H1 (cell line): Measurements from ENCODE around the gene ZSCAN25. TPM values are rescaled to one million over a fixed set of nuclear protein-coding genes. Genes with fewer than 3 reads are reported as not detected.

Experiments
- CTCF ChIA-PET: fragments of 300-600 bp; sonication (Branson Sonifier 250); formaldehyde crosslinking; loops from one replicate; lab custom pipeline; 2021; ENCODE audit not compliant: partially characterized antibody; lab: Charles Lee
- POLR2A ChIA-PET: fragments of 300-600 bp; sonication (Branson Sonifier 250); formaldehyde crosslinking; loops from one replicate; lab custom pipeline; 2021; ENCODE audit warnings: inconsistent platforms; ENCODE audit not compliant: partially characterized antibody; lab: Charles Lee
- DNase-seq, 2 experiments: peaks; one replicate each; pipeline versions ENCODE4 v3.0.0 to v3.0.0-alpha.2; 2010 to 2022; ENCODE audit warnings: low spot score in 2 of 2, low read depth in 1 of 2, mixed read lengths in 1 of 2
- FAIRE-seq: peaks from 2 replicates; lab custom pipeline; 2011; peaks lifted over from hg19 to GRCh38; lab: Jason Lieb, UNC
- H2AFZ ChIP-seq: 2 replicates; pipeline ENCODE4 v1.8.1; 2012; ENCODE audit warnings: low read length, inconsistent platforms
- H2AK5ac ChIP-seq: 2 replicates; pipeline ENCODE4 v1.6.1; 2013; ENCODE audit warnings: low read depth, low read length
- H2BK120ac ChIP-seq: replicated peaks from 2 replicates; pipeline ENCODE3; 2013; ENCODE audit warnings: low read depth, low read length, inconsistent platforms
- H2BK12ac ChIP-seq: 2 replicates; pipeline ENCODE4 v1.6.1; 2013; ENCODE audit warnings: low read depth, low read length
- H2BK15ac ChIP-seq: 2 replicates; pipeline ENCODE4 v1.6.1; 2013; ENCODE audit warnings: low read length
- H2BK20ac ChIP-seq: 2 replicates; pipeline ENCODE4 v1.6.1; 2013; ENCODE audit warnings: low read length
- H2BK5ac ChIP-seq: 2 replicates; pipeline ENCODE4 v1.6.1; 2013; ENCODE audit warnings: low read depth, low read length
- H3K14ac ChIP-seq: 2 replicates; pipeline ENCODE4 v1.6.1; 2013; ENCODE audit warnings: inconsistent platforms; ENCODE audit not compliant: insufficient read length
- H3K18ac ChIP-seq: 2 replicates; pipeline ENCODE4 v1.6.1; 2013; ENCODE audit warnings: low read length; ENCODE audit errors: extremely low read depth
- H3K23ac ChIP-seq: 2 replicates; pipeline ENCODE4 v1.6.1; 2013; ENCODE audit warnings: inconsistent platforms; ENCODE audit not compliant: insufficient read length
- H3K23me2 ChIP-seq: 2 replicates; pipeline ENCODE4 v1.6.1; 2013; ENCODE audit warnings: low read depth, low read length
- H3K27ac ChIP-seq: 2 replicates; pipeline ENCODE4 v1.6.1; 2011; ENCODE audit warnings: low read depth, low read length, inconsistent platforms
- H3K27me3 ChIP-seq, 4 experiments: replicated peaks in 1 of 4; 1 replicate in 1 of 4; 2 replicates in 3 of 4; pipeline versions ENCODE4 v1.6.1 to v1.8.1; 2011 to 2013; ENCODE audit warnings: low read length in 3 of 4, mild to moderate bottlenecking in 3 of 4, inconsistent platforms in 2 of 4, mixed read lengths in 2 of 4, moderate library complexity in 1 of 4; ENCODE audit not compliant: control insufficient read depth in 3 of 4, insufficient read depth in 3 of 4; ENCODE audit errors: extremely low read depth in 1 of 4
- H3K36me3 ChIP-seq, 4 experiments: 2 replicates each; pipeline versions ENCODE4 v1.6.1 to v1.8.1; 2011 to 2013; ENCODE audit warnings: mild to moderate bottlenecking in 4 of 4, low read length in 3 of 4, moderate library complexity in 2 of 4, control low read depth in 1 of 4, inconsistent platforms in 1 of 4; ENCODE audit not compliant: insufficient read depth in 4 of 4, control insufficient read depth in 2 of 4
- H3K4ac ChIP-seq: replicated peaks from 2 replicates; pipeline ENCODE3; 2013; ENCODE audit warnings: low read length, low read depth, mixed read lengths, inconsistent platforms; ENCODE audit not compliant: insufficient read length
- H3K4me1 ChIP-seq, 4 experiments: replicated peaks in 1 of 4; 1 replicate in 1 of 4; 2 replicates in 3 of 4; pipeline versions ENCODE4 v1.6.1 to v1.8.1; 2011 to 2013; ENCODE audit warnings: low read length in 3 of 4, inconsistent platforms in 2 of 4, mixed read lengths in 1 of 4; ENCODE audit not compliant: insufficient read depth in 4 of 4, control insufficient read depth in 3 of 4
- H3K4me2 ChIP-seq, 2 experiments: 2 replicates each; pipeline versions ENCODE4 v1.6.1 to v1.8.1; 2011 to 2013; ENCODE audit warnings: low read depth in 2 of 2, low read length in 2 of 2, control low read depth in 1 of 2, inconsistent platforms in 1 of 2, mild to moderate bottlenecking in 1 of 2; ENCODE audit not compliant: insufficient read depth in 1 of 2
- H3K4me3 ChIP-seq, 4 experiments: fragments of 200-600, 300-600 bp in 1 of 4; sonication (generic), shearing (Covaris generic), sonication (Bioruptor Twin) in 1 of 4; 2 replicates each; pipeline versions ENCODE4 v1.5.1 to v1.8.1; 2011 to 2016; ENCODE audit warnings: low read length in 4 of 4, low read depth in 3 of 4, control low read depth in 2 of 4, inconsistent platforms in 2 of 4, mild to moderate bottlenecking in 2 of 4, mixed read lengths in 1 of 4, moderate library complexity in 1 of 4; ENCODE audit not compliant: insufficient read depth in 2 of 4; ENCODE audit errors: extremely low read depth in 1 of 4
- H3K56ac ChIP-seq: replicated peaks from 2 replicates; pipeline ENCODE3; 2013; ENCODE audit warnings: low read depth, mild to moderate bottlenecking, mixed read lengths, low read length, inconsistent platforms; ENCODE audit not compliant: insufficient read length
- H3K79me1 ChIP-seq: 2 replicates; pipeline ENCODE4 v1.6.1; 2013; ENCODE audit warnings: low read depth, low read length, control low read depth
- H3K79me2 ChIP-seq, 2 experiments: 2 replicates each; pipeline versions ENCODE4 v1.6.1 to v1.8.1; 2012 to 2013; ENCODE audit warnings: low read length in 2 of 2, mild to moderate bottlenecking in 2 of 2, inconsistent platforms in 1 of 2; ENCODE audit not compliant: insufficient read depth in 2 of 2, control insufficient read depth in 1 of 2
- H3K9ac ChIP-seq, 4 experiments: replicated peaks in 1 of 4; 1 replicate in 1 of 4; 2 replicates in 3 of 4; pipeline versions ENCODE4 v1.6.1 to v1.8.1; 2011 to 2013; ENCODE audit warnings: low read depth in 3 of 4, low read length in 3 of 4, control low read depth in 2 of 4, mild to moderate bottlenecking in 2 of 4, moderate library complexity in 2 of 4, inconsistent platforms in 1 of 4; ENCODE audit errors: extremely low read depth in 1 of 4
- H3K9me3 ChIP-seq, 2 experiments: 2 replicates each; pipeline versions ENCODE4 v1.6.1 to v1.8.1; 2012 to 2013; ENCODE audit warnings: mild to moderate bottlenecking in 2 of 2, moderate library complexity in 2 of 2, control low read depth in 1 of 2, inconsistent platforms in 1 of 2, low read depth in 1 of 2, low read length in 1 of 2, mixed read lengths in 1 of 2; ENCODE audit not compliant: insufficient read depth in 2 of 2
- H4K20me1 ChIP-seq, 2 experiments: replicated peaks in 1 of 2; 2 replicates each; pipeline versions ENCODE3 to v1.8.1; 2011 to 2013; ENCODE audit warnings: inconsistent platforms in 2 of 2, low read length in 2 of 2, mild to moderate bottlenecking in 1 of 2; ENCODE audit not compliant: insufficient read depth in 2 of 2, control insufficient read depth in 1 of 2
- H4K5ac ChIP-seq: 2 replicates; pipeline ENCODE4 v1.6.1; 2013; ENCODE audit warnings: low read length, low read depth, mixed read lengths, inconsistent platforms; ENCODE audit not compliant: insufficient read length
- H4K8ac ChIP-seq: 2 replicates; pipeline ENCODE4 v1.8.0; 2013; ENCODE audit warnings: mild to moderate bottlenecking, moderate library complexity, low read length, inconsistent platforms; ENCODE audit not compliant: insufficient read depth; ENCODE audit errors: extremely low read depth
- H4K91ac ChIP-seq: replicated peaks from 2 replicates; pipeline ENCODE3; 2013; ENCODE audit warnings: low read length, mixed read lengths, inconsistent platforms; ENCODE audit not compliant: insufficient read length
- EZH2 ChIP-seq: fragments of 200-600 bp; sonication (generic); IDR thresholded peaks from 2 replicates; pipeline ENCODE4 v1.7.1; 2012; ENCODE audit warnings: low read depth, mild to moderate bottlenecking, moderate library complexity, low read length, inconsistent platforms; ENCODE audit not compliant: severe bottlenecking
- RBBP5 ChIP-seq: IDR thresholded peaks from 2 replicates; pipeline ENCODE4 v1.7.1; 2012; ENCODE audit warnings: low read depth, mild to moderate bottlenecking, inconsistent platforms, low read length, moderate library complexity, borderline replicate concordance
- SIX5 ChIP-seq: IDR thresholded peaks from 2 replicates; pipeline ENCODE4 v1.6.1; 2011; ENCODE audit warnings: mild to moderate bottlenecking, low read depth, low read length
- SUZ12 ChIP-seq: fragments of 200-600 bp; sonication (generic); IDR thresholded peaks from 2 replicates; pipeline ENCODE4 v1.6.1; 2012; ENCODE audit warnings: mild to moderate bottlenecking, inconsistent platforms, low read length, moderate library complexity, mixed read lengths
- TAF1 ChIP-seq: IDR thresholded peaks from 2 replicates; pipeline ENCODE4 v1.6.1; 2011; ENCODE audit warnings: mild to moderate bottlenecking, low read depth, low read length
- TBP ChIP-seq: IDR thresholded peaks from 2 replicates; pipeline ENCODE4 v1.6.1; 2011; ENCODE audit warnings: low read depth, low read length, improper control_type of control experiment
- TCF12 ChIP-seq: IDR thresholded peaks from 2 replicates; pipeline ENCODE4 v1.6.1; 2011; ENCODE audit warnings: low read depth, mild to moderate bottlenecking, low read length
- WGBS, 2 experiments: shearing (Covaris generic) in 1 of 2; methylation state at CpG; one replicate each; pipeline versions ENCODE4 v1.1.6 to v1.1.7; 2013 to 2015; ENCODE audit warnings: low lambda C conversion rate in 2 of 2, mixed read lengths in 2 of 2, inconsistent platforms in 1 of 2, low coverage in 1 of 2, missing lambda C conversion rate in 1 of 2; ENCODE audit not compliant: insufficient replicate concordance in 2 of 2, insufficient coverage in 1 of 2, insufficient read length in 1 of 2; ENCODE audit errors: extremely low coverage in 1 of 2, missing lambda C conversion rate in 1 of 2; 5-methylcytosine and 5-hydroxymethylcytosine counted together
- polyA plus RNA-seq, 7 experiments: library from polyadenylated mRNA; depleted of rRNA in 3 of 7; stranded (reverse) in 5 of 7; unstranded in 2 of 7; fragments of >200 nt in 5 of 7; fragments of 200-250 nt in 2 of 7; gene quantifications; 1 replicate in 5 of 7; 2 replicates in 1 of 7; 4 replicates in 1 of 7; pipeline versions ENCODE4 v1.2.1 to v1.2.3, GENCODE V29; 2011 to 2013; ENCODE audit warnings: missing spikeins in 2 of 7, mixed read lengths in 2 of 7
- total RNA-seq: library from RNA; stranded (reverse); fragmentation: NEBNext Ultra II Directional; extraction: Animal tissue kit (Norgen Biotek cat#: 25700); gene quantifications from 2 replicates; pipeline ENCODE4 v1.2.1, GENCODE V29; 2021

ZSCAN25 gene
- total and polyA plus RNA-seq, 2 of the 8 experiments (the other 6 are each of a cell fraction or from before 2014, with no cell fraction given), result 10.1 to 18.6 TPM

GRCh38 chr7:99576251-99576650 lies 40.5 kb upstream of the ZSCAN25 start:
- DNase-seq (no peak), FAIRE-seq (no peak)
- H3K14ac ChIP-seq, result no peak overlapping the region
- H2AFZ ChIP-seq, result no peak overlapping the region
- ChIA-PET POLR2A (interaction anchor here (0.8 to 6.5 kb wide), 4 partner anchors 10 to 41 kb away, joined by 3 to 56 read pairs (median 23); partner anchors contain the start of genes ZNF655 and ZSCAN25), CTCF (no interaction called here)
- H4K5ac ChIP-seq, result no peak overlapping the region
- TF ChIP-seq TCF12, result no peak
- no peak for TF ChIP-seq SIX5
- TF ChIP-seq EZH2, result no peak
- no peak for TF ChIP-seq TBP
- TF ChIP-seq TAF1, result no peak
- no peak for TF ChIP-seq SUZ12
- no peak for TF ChIP-seq RBBP5
- H4K20me1 ChIP-seq, result no peaks in the 10 kb centered on the region
- H2BK120ac ChIP-seq, result no peak overlapping the region
- no peaks in the 10 kb centered on the region for H3K79me1 ChIP-seq
- H3K56ac ChIP-seq, result no peak overlapping the region
- no peak overlapping the region for H2BK20ac ChIP-seq
- H2BK5ac ChIP-seq, result no peak overlapping the region
- 69% methylated on average over 3 of the region's 3 CpGs; no CpG with 5 or more reads in 1 of the 2 experiments for WGBS, 2 experiments
- H2BK12ac ChIP-seq, result no peak overlapping the region
- no peaks in the 10 kb centered on the region for H3K9me3 ChIP-seq
- H3K4me1 ChIP-seq, result peaks cover 0 to 8% (median 3%) of the 10 kb centered on the region in 4 experiments; a peak in 3 of 7 replicates
- H3K4me3 ChIP-seq, result no peak overlapping the region
- H4K91ac ChIP-seq, result no peak overlapping the region
- H3K23me2 ChIP-seq, result peaks cover 8% of the 10 kb centered on the region; the same call in 1 of the 2 replicates
- H3K9ac ChIP-seq, result no peak overlapping the region
- H2AK5ac ChIP-seq, result no peak overlapping the region
- H3K27me3 ChIP-seq, result no peaks in the 10 kb centered on the region
- H3K4ac ChIP-seq, result no peak overlapping the region
- no peak overlapping the region for H3K18ac ChIP-seq
- H3K23ac ChIP-seq, result no peak overlapping the region
- H3K36me3 ChIP-seq, result peaks cover 2 to 25% (median 18%) of the 10 kb centered on the region in 4 experiments; a peak in 7 of 8 replicates
- no peak overlapping the region for H3K4me2 ChIP-seq
- H2BK15ac ChIP-seq, result no peak overlapping the region
- H4K8ac ChIP-seq, result no peak overlapping the region
- no peak overlapping the region for H3K27ac ChIP-seq
- no peaks in the 10 kb centered on the region for H3K79me2 ChIP-seq
